GM12864 (cell line): ENCODE results near the gene DAB1.

Experiments used
- DNase-seq: peaks from one replicate; pipeline ENCODE4 v3.0.0-alpha.2; 2011; ENCODE audit warnings: low read depth
- H3K4me3 ChIP-seq: 2 replicates; pipeline ENCODE4 v1.5.1; 2011; ENCODE audit warnings: mild to moderate bottlenecking, low read depth, low read length, control low read depth
- TF ChIP-seq, protein P1 (sequence below): IDR thresholded peaks from 2 replicates; pipeline ENCODE4 v1.5.1; 2011; ENCODE audit warnings: low read depth, mild to moderate bottlenecking, moderate library complexity, low read length, control low read depth, inconsistent platforms; ENCODE audit errors: missing control alignments

Gene DAB1

DNA sequence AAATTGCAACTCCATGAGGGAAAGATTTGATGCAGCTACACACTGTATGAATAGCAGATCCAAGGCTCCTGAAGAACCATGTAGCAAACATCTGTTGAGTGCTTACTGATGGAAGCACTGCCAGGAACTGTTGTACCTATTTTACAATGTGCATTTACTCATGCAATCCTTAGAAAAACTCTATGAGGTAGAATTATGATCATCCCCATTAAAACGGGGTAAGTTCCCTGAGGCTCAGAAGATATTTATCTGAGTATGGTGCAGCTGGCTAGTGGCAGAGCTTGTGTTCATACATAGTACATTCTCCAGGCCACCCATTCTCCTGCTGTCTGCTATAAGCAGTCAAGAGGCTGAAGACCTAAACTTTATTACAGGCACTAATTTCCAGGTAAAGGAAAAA, 403.6 kb downstream of the DAB1 start:
- no peak overlapping the region for H3K4me3 ChIP-seq
- TF ChIP-seq, protein P1, sequence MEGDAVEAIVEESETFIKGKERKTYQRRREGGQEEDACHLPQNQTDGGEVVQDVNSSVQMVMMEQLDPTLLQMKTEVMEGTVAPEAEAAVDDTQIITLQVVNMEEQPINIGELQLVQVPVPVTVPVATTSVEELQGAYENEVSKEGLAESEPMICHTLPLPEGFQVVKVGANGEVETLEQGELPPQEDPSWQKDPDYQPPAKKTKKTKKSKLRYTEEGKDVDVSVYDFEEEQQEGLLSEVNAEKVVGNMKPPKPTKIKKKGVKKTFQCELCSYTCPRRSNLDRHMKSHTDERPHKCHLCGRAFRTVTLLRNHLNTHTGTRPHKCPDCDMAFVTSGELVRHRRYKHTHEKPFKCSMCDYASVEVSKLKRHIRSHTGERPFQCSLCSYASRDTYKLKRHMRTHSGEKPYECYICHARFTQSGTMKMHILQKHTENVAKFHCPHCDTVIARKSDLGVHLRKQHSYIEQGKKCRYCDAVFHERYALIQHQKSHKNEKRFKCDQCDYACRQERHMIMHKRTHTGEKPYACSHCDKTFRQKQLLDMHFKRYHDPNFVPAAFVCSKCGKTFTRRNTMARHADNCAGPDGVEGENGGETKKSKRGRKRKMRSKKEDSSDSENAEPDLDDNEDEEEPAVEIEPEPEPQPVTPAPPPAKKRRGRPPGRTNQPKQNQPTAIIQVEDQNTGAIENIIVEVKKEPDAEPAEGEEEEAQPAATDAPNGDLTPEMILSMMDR: no peak
- no peak for DNase-seq

DNA sequence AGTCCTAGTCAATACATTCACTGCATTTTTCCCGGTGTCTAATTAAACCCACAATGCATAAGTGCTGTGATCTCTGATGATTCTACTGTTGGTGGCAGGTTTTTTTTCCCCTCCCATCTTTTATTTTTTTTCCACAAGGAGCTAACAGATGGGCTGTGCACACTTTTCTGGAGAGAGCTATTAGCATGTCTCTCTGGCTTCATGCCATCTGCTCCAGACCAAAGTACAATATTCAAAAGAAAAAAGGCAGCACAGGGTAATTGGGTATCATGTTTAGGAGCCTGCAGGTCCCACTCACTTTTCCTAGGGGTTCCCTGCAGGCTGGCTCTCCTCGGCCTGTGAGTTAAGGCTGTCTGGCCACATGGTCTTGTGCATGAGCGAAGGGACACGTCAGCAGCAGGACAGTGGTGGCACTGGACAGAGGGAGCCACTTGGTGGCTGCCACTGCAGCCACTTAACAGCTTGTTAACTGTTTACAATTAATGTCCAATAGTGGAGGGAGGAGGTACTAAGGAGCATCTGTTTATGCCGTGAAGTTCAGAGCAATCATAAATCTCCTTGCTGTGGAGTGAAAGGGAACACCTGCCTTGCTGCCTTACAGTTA, 404.5 kb downstream of the DAB1 start:
- no peak for DNase-seq
- TF ChIP-seq, protein P1: no peak
- H3K4me3 ChIP-seq: no peak overlapping the region

DNA sequence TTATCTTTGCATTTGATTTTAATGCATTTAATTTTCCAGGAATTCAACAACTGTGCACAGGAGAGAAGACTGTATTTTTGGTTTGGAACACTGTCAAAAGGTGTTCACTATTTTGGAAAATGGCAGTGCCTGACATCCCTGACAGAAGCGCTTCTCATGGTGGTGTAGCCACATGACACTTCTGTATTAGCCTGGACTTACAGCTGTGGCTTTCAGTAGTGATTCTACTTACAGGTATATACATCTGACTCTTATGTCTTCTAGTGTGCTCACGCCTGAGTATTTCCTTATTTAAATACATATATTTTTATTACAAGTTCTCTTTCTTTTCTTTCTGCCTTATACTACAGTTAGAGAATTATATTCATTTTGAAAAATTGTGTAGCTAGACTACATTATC, 405.7 kb downstream of the DAB1 start:
- no peak overlapping the region for H3K4me3 ChIP-seq
- TF ChIP-seq, protein P1: no peak
- DNase-seq: no peak

DNA sequence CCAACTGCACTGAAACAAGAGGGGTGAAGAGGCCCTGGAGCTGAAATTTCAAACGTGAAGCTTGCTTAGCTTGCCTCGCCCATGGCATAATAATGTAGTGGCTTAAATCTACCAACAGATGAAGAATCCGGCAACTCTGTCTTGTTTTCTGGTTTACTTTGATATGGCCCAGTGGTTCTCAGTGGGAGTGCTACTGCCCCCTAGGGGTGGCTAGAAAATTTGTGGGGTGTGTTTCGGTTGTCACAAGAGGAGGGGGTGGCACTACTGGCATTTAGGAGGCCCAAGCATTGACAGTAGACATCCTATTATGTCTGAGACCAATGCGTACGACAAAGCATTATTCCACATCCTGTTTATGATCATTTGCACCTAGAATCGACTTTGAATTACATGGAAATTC, 406.1 kb downstream of the DAB1 start:
- TF ChIP-seq, protein P1: peak; percentile 37
- DNase-seq: no peak
- H3K4me3 ChIP-seq: no peak overlapping the region

DNA sequence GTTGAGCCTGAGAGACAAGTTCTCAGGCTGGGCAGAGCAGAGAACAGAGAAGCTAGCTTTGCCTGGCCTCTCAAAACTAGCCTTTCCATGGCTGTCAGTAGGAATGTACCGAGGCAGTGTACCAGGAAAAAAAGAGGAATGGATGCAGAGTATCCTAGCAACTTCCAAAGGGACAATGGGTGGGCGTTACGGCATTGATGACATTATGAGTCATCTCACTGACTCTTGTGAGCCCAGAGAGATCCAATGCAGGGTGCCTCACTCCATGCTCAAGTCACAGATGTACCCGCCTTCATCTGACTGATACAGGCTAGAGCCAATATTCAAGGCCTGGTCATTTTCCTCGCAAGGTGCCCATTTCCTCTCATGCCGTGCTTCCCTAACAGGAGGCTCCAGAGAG, 406.7 kb downstream of the DAB1 start:
- TF ChIP-seq, protein P1: no peak
- DNase-seq: no peak
- H3K4me3 ChIP-seq: no peak overlapping the region

DNA sequence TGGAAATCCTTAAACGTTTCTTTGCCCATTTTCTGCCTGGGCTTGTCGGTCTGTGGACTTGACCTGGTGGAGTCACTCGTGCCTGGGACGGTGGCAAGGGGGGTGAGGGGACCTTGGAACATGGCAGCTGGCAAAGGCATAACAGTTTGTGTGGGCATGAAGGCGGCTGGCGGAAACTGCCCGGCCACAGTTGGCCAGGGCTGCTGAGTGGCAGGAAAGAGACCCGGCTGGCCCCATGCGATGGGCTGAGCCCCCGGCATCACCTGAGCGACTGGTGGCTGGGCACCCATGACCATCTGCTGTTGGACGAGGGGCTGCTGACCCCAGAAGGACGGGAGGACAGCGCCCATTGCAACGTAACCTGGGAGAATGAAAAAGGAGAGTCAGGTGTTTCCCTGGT, 408.8 kb downstream of the DAB1 start:
- no peak for DNase-seq
- no peak overlapping the region for H3K4me3 ChIP-seq
- TF ChIP-seq, protein P1: no peak

DNA sequence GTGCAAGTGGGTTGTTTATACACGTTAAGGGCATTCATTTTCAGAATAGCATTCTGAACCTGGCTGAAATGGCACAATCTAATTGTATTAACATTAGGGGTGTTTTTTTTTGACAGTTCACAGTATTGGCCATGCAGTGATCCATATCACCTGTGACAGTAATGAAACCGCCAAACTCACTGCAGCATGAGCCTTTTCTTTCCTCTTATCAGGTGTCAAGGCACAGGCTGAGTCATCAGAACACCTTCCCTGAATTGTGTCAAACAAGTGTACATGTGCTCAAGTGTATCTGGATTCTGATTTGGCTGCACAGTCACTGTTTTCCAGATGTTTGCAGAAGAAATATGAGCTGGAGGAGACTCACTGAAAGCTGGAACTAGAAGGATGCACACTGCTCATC, 410.3 kb downstream of the DAB1 start:
- DNase-seq: no peak
- no peak overlapping the region for H3K4me3 ChIP-seq
- TF ChIP-seq, protein P1: no peak
